ENCODE data around the gene RNF169.

- TF ChIP-seq CTCF (IDR thresholded peaks at IDR 0.05) (no peak), EP300 (IDR thresholded peaks at IDR 0.05) (no peak)
Observed at GRCh38 chr11:74707182-74707581, 41.5 kb upstream of the RNF169 start.
